Upper lobe of left lung (tissue), 4 donors: ENCODE measurements around the gene ECSIT.

Source experiments
- EP300 ChIP-seq, 4 donors: sonication (generic); formaldehyde crosslinking; IDR thresholded peaks; one replicate each; pipeline ENCODE4 v1.5.1; 2017; ENCODE audit warnings: antibody characterized with exemption in 4 of 4, control low read depth in 2 of 4
- POLR2A ChIP-seq, 4 donors: fragments of 450-650 bp; IDR thresholded peaks; one replicate each; pipeline ENCODE4 v1.5.1; 2016 to 2017; ENCODE audit warnings: antibody characterized with exemption in 4 of 4, mild to moderate bottlenecking in 2 of 4
- POLR2AphosphoS5 ChIP-seq, 2 donors: sonication (generic); formaldehyde crosslinking; IDR thresholded peaks; one replicate each; pipeline ENCODE4 v1.5.1; 2017; ENCODE audit warnings: antibody characterized with exemption in 2 of 2
- TF ChIP-seq, protein P1 (sequence below), 6 experiments: fragments of 450-650 bp in 4 of 6; fragments of 200-600 bp in 2 of 6; sonication (generic) in 2 of 6; IDR thresholded peaks; one replicate each; pipeline ENCODE4 v1.5.1; 2016 to 2019; ENCODE audit warnings: antibody characterized with exemption in 6 of 6

DNA sequence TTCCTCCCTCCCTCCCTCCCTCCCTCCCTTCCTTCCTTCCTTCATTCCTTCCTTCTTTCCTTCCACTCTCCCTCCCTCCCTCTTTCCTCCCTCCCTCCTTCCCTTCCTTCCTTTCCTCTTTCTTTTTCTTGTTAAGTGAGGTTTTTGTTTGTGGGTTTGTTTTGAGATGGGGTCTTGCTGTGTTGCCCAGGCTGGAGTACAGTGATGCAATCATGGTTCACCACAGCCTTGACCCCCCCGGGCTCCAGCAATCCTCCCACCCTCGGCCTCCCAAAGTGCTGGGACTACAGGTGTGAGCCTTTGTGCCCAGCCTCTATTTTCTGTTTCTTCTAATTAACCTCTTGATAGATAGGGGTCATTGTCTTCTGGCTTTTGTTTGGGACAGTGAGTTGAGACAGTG is 67.5 kb downstream of the ECSIT start:
- TF ChIP-seq, protein P1, sequence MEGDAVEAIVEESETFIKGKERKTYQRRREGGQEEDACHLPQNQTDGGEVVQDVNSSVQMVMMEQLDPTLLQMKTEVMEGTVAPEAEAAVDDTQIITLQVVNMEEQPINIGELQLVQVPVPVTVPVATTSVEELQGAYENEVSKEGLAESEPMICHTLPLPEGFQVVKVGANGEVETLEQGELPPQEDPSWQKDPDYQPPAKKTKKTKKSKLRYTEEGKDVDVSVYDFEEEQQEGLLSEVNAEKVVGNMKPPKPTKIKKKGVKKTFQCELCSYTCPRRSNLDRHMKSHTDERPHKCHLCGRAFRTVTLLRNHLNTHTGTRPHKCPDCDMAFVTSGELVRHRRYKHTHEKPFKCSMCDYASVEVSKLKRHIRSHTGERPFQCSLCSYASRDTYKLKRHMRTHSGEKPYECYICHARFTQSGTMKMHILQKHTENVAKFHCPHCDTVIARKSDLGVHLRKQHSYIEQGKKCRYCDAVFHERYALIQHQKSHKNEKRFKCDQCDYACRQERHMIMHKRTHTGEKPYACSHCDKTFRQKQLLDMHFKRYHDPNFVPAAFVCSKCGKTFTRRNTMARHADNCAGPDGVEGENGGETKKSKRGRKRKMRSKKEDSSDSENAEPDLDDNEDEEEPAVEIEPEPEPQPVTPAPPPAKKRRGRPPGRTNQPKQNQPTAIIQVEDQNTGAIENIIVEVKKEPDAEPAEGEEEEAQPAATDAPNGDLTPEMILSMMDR (IDR thresholded peaks at IDR 0.05) = no peak
- TF ChIP-seq EP300 (IDR thresholded peaks at IDR 0.05) (no peak), POLR2AphosphoS5 (IDR thresholded peaks at IDR 0.05) (no peak), POLR2A (IDR thresholded peaks at IDR 0.05) (no peak)
